SK-N-SH treated with all-trans-retinoic acid at 6 μM for 48 hours (cell line): Measurements from ENCODE around the gene MIPEP.

Experiments used
- BACH2 ChIP-seq: fragments of 250-450 bp; sonication (Bioruptor Pico); IDR thresholded peaks from 2 replicates; pipeline ENCODE4 v1.9.0; 2021; ENCODE audit warnings: mild to moderate bottlenecking, borderline replicate concordance
- CSDC2 ChIP-seq: fragments of 250-450 bp; sonication (Bioruptor Pico); IDR thresholded peaks from 2 replicates; pipeline ENCODE4 v1.5.0; 2020; ENCODE audit warnings: mild to moderate bottlenecking, moderate library complexity
- ISL1 ChIP-seq: fragments of 250-450 bp; sonication (Bioruptor Pico); IDR thresholded peaks from 2 replicates; pipeline ENCODE4 v2.1.2; 2022; ENCODE audit warnings: mild to moderate bottlenecking, moderate library complexity
- PATZ1 ChIP-seq: fragments of 250-450 bp; sonication (Bioruptor Pico); IDR thresholded peaks from 2 replicates; pipeline ENCODE4 v1.8.0; 2020; ENCODE audit warnings: mild to moderate bottlenecking, moderate library complexity, borderline replicate concordance
- RARB ChIP-seq: fragments of 250-450 bp; sonication (Bioruptor Pico); IDR thresholded peaks from 2 replicates; pipeline ENCODE4 v1.8.0; 2021; ENCODE audit warnings: mild to moderate bottlenecking, moderate library complexity
- TOX ChIP-seq: fragments of 250-450 bp; sonication (Bioruptor Pico); IDR thresholded peaks from 2 replicates; pipeline ENCODE4 v1.8.0; 2021; ENCODE audit warnings: mild to moderate bottlenecking, moderate library complexity, borderline replicate concordance
- ZFP3 ChIP-seq: fragments of 250-450 bp; sonication (Bioruptor Pico); IDR thresholded peaks from 2 replicates; pipeline ENCODE4 v1.5.0; 2020; ENCODE audit warnings: mild to moderate bottlenecking, moderate library complexity
- TF ChIP-seq, protein P1 (sequence below): fragments of 250-450 bp; sonication (Bioruptor Pico); IDR thresholded peaks from 2 replicates; pipeline ENCODE4 v1.8.0; 2021; ENCODE audit warnings: low read depth, mild to moderate bottlenecking, moderate library complexity, borderline replicate concordance
- TF ChIP-seq, protein P2 (sequence below): fragments of 250-450 bp; sonication (Bioruptor Pico); IDR thresholded peaks from 2 replicates; pipeline ENCODE4 v1.5.1; 2020; ENCODE audit warnings: low read depth, mild to moderate bottlenecking, moderate library complexity

DNA sequence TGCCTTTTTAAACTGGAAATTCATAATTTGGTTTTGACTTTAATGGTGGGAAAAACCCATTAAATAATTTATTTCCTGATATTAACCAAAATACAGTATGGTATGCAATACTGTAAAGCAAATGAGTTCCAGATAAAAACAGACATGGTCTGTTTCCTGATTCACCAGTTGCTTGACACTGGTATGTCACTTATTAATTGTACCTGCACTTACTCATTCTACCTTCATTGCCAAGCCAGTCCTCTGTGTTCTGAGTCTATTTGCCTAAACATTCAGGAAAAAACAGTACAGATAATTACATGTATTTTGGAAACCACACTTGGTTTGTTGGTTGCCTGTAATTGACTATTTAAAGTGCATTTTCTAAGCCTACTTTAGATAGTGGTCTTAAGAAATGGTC lies 159.7 kb downstream of the MIPEP start:
- TF ChIP-seq PATZ1 (CRISPR knock-in tag) (no peak), RARB (no peak), ZFP3 (CRISPR knock-in tag) (no peak), CSDC2 (CRISPR knock-in tag) (no peak), BACH2 (no peak), TOX (CRISPR knock-in tag) (no peak), ISL1 (CRISPR knock-in tag) (peak; percentile 28; the same call in 1 of the 2 replicates)
- TF ChIP-seq, protein P1, sequence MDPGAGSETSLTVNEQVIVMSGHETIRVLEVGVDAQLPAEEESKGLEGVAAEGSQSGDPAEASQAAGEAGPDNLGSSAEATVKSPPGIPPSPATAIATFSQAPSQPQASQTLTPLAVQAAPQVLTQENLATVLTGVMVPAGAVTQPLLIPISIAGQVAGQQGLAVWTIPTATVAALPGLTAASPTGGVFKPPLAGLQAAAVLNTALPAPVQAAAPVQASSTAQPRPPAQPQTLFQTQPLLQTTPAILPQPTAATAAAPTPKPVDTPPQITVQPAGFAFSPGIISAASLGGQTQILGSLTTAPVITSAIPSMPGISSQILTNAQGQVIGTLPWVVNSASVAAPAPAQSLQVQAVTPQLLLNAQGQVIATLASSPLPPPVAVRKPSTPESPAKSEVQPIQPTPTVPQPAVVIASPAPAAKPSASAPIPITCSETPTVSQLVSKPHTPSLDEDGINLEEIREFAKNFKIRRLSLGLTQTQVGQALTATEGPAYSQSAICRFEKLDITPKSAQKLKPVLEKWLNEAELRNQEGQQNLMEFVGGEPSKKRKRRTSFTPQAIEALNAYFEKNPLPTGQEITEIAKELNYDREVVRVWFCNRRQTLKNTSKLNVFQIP (CRISPR knock-in tag): no peak
- TF ChIP-seq, protein P2, sequence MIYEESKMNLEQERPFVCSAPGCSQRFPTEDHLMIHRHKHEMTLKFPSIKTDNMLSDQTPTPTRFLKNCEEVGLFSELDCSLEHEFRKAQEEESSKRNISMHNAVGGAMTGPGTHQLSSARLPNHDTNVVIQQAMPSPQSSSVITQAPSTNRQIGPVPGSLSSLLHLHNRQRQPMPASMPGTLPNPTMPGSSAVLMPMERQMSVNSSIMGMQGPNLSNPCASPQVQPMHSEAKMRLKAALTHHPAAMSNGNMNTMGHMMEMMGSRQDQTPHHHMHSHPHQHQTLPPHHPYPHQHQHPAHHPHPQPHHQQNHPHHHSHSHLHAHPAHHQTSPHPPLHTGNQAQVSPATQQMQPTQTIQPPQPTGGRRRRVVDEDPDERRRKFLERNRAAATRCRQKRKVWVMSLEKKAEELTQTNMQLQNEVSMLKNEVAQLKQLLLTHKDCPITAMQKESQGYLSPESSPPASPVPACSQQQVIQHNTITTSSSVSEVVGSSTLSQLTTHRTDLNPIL (CRISPR knock-in tag): no peak
